ENCODE results near the gene PRAC2. TPM values are rescaled to one million over a fixed set of nuclear protein-coding genes. Genes with fewer than 3 reads are reported as not detected.

Gene PRAC2
- total and polyA plus RNA-seq, 2 of the 8 experiments (the other 6 are each of a cell fraction or from before 2014, with no cell fraction given), result not detected

DNA sequence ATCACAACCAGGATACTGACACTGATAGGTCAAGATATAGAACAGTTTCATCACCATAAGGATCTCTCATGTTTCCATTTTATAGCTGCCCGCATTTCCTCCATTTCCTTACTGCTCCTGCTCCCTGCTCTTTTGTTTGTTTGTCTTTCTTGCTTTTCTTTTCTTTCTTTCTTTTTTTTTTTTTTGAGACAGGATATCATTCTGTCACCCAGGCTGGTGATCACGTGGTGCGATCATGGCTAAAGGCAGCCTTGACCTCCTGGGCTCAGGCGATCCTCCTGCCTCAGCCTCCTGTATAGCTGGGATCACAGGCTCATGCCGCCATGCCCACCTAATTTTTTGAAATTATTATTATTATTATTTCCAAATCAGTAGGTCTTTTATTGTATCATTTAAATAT is 32.3 kb upstream of the PRAC2 start:
- no peak overlapping the region for H3K18ac ChIP-seq (ENCODE audit: extremely low read depth, low read length)
- no peak for TF ChIP-seq SIX5 (IDR thresholded peaks at IDR 0.05; ENCODE audit: low read depth, low read length)

More for the DNA sequence above, 32.3 kb upstream of the PRAC2 start:
- 85% methylated on average over 5 of the region's 5 CpGs; no CpG with 5 or more reads in 1 of the 2 experiments for WGBS, 2 experiments (ENCODE audit: extremely low coverage in 1 of 2, insufficient coverage in 1 of 2, insufficient read length in 1 of 2, insufficient replicate concordance in 2 of 2, low coverage in 1 of 2, low lambda C conversion rate in 2 of 2, missing lambda C conversion rate in 1 of 2)
- Histone ChIP-seq H3K27ac (ENCODE audit: low read depth, low read length) (no peak overlapping the region), H3K36me3 (ENCODE audit: control insufficient read depth in 2 of 4, insufficient read depth in 4 of 4, low read length in 3 of 4) (no peaks in the 10 kb centered on the region), H3K4ac (replicated peaks; ENCODE audit: insufficient read length, low read depth, low read length) (no peak overlapping the region), H2BK15ac (ENCODE audit: low read length) (no peak overlapping the region), H3K27me3 (replicated peaks in 1 of 4; ENCODE audit: control insufficient read depth in 3 of 4, extremely low read depth in 1 of 4, insufficient read depth in 3 of 4, low read length in 3 of 4) (no peaks in the 10 kb centered on the region; a peak in 1 of 7 replicates), H2AFZ (ENCODE audit: low read length) (no peak overlapping the region), H4K91ac (replicated peaks; ENCODE audit: insufficient read length, low read length) (no peak overlapping the region), H4K5ac (ENCODE audit: insufficient read length, low read depth, low read length) (no peak overlapping the region), H4K20me1 (replicated peaks in 1 of 2; ENCODE audit: control insufficient read depth in 1 of 2, insufficient read depth in 2 of 2, low read length in 2 of 2) (no peaks in the 10 kb centered on the region), H2BK20ac (ENCODE audit: low read length) (no peak overlapping the region), H2BK5ac (ENCODE audit: low read depth, low read length) (no peak overlapping the region), H2BK120ac (replicated peaks; ENCODE audit: low read depth, low read length) (no peak overlapping the region), H3K4me2 (ENCODE audit: insufficient read depth in 1 of 2, low read depth in 2 of 2, low read length in 2 of 2) (no peak overlapping the region), H3K23ac (ENCODE audit: insufficient read length) (no peak overlapping the region), H3K79me1 (ENCODE audit: low read depth, low read length) (no peaks in the 10 kb centered on the region), H3K4me1 (replicated peaks in 1 of 4; ENCODE audit: control insufficient read depth in 3 of 4, insufficient read depth in 4 of 4, low read length in 3 of 4) (no peaks in the 10 kb centered on the region), H3K79me2 (ENCODE audit: control insufficient read depth in 1 of 2, insufficient read depth in 2 of 2, low read length in 2 of 2) (no peaks in the 10 kb centered on the region), H3K9ac (replicated peaks in 1 of 4; ENCODE audit: extremely low read depth in 1 of 4, low read depth in 3 of 4, low read length in 3 of 4) (no peak overlapping the region), H4K8ac (ENCODE audit: extremely low read depth, insufficient read depth, low read length) (no peak overlapping the region), H3K23me2 (ENCODE audit: low read depth, low read length) (no peaks in the 10 kb centered on the region), H3K9me3 (ENCODE audit: insufficient read depth in 2 of 2, low read depth in 1 of 2, low read length in 1 of 2) (no peaks in the 10 kb centered on the region), H3K56ac (replicated peaks; ENCODE audit: insufficient read length, low read depth, low read length) (no peak overlapping the region), H3K4me3 (ENCODE audit: extremely low read depth in 1 of 4, insufficient read depth in 2 of 4, low read depth in 3 of 4, low read length in 4 of 4) (no peak overlapping the region), H2AK5ac (ENCODE audit: low read depth, low read length) (no peak overlapping the region), H3K14ac (ENCODE audit: insufficient read length) (no peak overlapping the region), H2BK12ac (ENCODE audit: low read depth, low read length) (no peak overlapping the region)
- ChIA-PET CTCF (ENCODE audit: partially characterized antibody) (interaction anchor here (1.1 kb wide), 1 partner anchor 12 kb away, joined by 4 read pairs; no protein-coding TSS in a partner anchor), POLR2A (ENCODE audit: partially characterized antibody) (no interaction called here)
- DNase-seq (ENCODE audit: low read depth in 1 of 2, low spot score in 2 of 2) (no peak), FAIRE-seq (no peak)

Measured in H1 (cell line).